HEK293T (cell line): Measurements from ENCODE around the gene SLC6A12.

Experiments used
- CTCF ChIA-PET: fragments of 350-600 bp; formaldehyde crosslinking; extraction: SDS; loops from one replicate; lab custom pipeline; 2021; ENCODE audit warnings: antibody characterized with exemption, inconsistent platforms; lab: Yijun Ruan, JAX
- POLR2A ChIA-PET: fragments of 350-600 bp; formaldehyde crosslinking; extraction: SDS; loops from one replicate; lab custom pipeline; 2020; ENCODE audit warnings: antibody characterized with exemption, inconsistent platforms; lab: Yijun Ruan, JAX
- DNase-seq: peaks from one replicate; pipeline ENCODE4 v3.0.0; 2012; ENCODE audit warnings: mixed read lengths; ENCODE audit errors: extremely low spot score
- ARNT ChIP-seq: fragments of 450-650 bp; IDR thresholded peaks from 2 replicates; pipeline ENCODE4 v1.6.1; 2017; ENCODE audit warnings: mild to moderate bottlenecking
- BHLHE40 ChIP-seq: fragments of 450-650 bp; IDR thresholded peaks from 2 replicates; pipeline ENCODE4 v1.6.1; 2016; ENCODE audit warnings: mild to moderate bottlenecking, moderate library complexity, borderline replicate concordance
- CTBP1 ChIP-seq: fragments of 450-650 bp; IDR thresholded peaks from 2 replicates; pipeline ENCODE4 v1.6.1; 2016; ENCODE audit warnings: borderline replicate concordance
- ELF4 ChIP-seq: fragments of 450-650 bp; IDR thresholded peaks from 2 replicates; pipeline ENCODE4 v1.6.1; 2017; ENCODE audit warnings: antibody characterized with exemption
- FOXA1 ChIP-seq: fragments of 450-650 bp; IDR thresholded peaks from 2 replicates; pipeline ENCODE4 v1.6.1; 2016; ENCODE audit warnings: mild to moderate bottlenecking
- FOXK2 ChIP-seq: fragments of 450-650 bp; IDR thresholded peaks from 2 replicates; pipeline ENCODE4 v1.6.1; 2016; ENCODE audit warnings: mild to moderate bottlenecking
- FOXM1 ChIP-seq: fragments of 450-650 bp; IDR thresholded peaks from 2 replicates; pipeline ENCODE4 v1.6.1; 2017; ENCODE audit warnings: mild to moderate bottlenecking, borderline replicate concordance
- HDGF ChIP-seq: fragments of 450-650 bp; IDR thresholded peaks from 2 replicates; pipeline ENCODE4 v1.6.1; 2017; ENCODE audit warnings: antibody characterized with exemption, borderline replicate concordance
- L3MBTL2 ChIP-seq: fragments of 450-650 bp; conservative IDR thresholded peaks from 2 replicates; pipeline ENCODE4 v1.6.1; 2016; ENCODE audit warnings: mild to moderate bottlenecking
- LEF1 ChIP-seq: fragments of 450-650 bp; IDR thresholded peaks from 2 replicates; pipeline ENCODE4 v1.6.1; 2017; ENCODE audit warnings: mild to moderate bottlenecking, borderline replicate concordance
- NFRKB ChIP-seq: fragments of 450-650 bp; IDR thresholded peaks from 2 replicates; pipeline ENCODE4 v1.6.1; 2016; ENCODE audit warnings: mild to moderate bottlenecking, moderate library complexity
- SP1 ChIP-seq: fragments of 450-650 bp; IDR thresholded peaks from 2 replicates; pipeline ENCODE4 v1.6.1; 2017
- SUZ12 ChIP-seq: fragments of 450-650 bp; IDR thresholded peaks from 2 replicates; pipeline ENCODE4 v1.6.1; 2016; ENCODE audit warnings: mild to moderate bottlenecking
- TARDBP ChIP-seq: fragments of 450-650 bp; IDR thresholded peaks from 2 replicates; pipeline ENCODE4 v1.6.1; 2016
- ZNF384 ChIP-seq: fragments of 450-650 bp; IDR thresholded peaks from 2 replicates; pipeline ENCODE4 v1.6.1; 2016
- TF ChIP-seq, protein P1 (sequence below): fragments of 450-650 bp; IDR thresholded peaks from 2 replicates; pipeline ENCODE4 v1.6.1; 2016

SLC6A12 gene

DNA sequence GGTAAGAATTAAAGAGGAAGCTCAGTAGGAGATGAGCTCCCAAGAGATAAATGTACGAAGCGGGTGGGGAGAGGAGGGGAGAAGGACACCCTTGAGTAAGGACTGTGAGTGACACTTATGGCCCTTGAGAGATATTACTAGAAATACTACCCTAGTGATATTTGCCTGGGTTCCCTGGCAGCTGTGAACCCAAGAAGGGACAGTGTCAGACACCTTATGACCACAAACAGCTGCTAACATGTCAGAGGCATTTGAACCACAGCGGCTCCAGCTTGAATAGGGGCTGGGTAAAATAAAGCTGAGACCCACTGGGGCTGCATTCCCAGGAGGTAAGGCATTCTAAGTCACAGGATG, 19.6 kb upstream of the SLC6A12 start:
- TF ChIP-seq ELF4 (no peak), FOXA1 (no peak), TARDBP (no peak), FOXK2 (no peak), L3MBTL2 (no peak), FOXM1 (no peak)
- no peak for DNase-seq
- ChIA-PET POLR2A (no interaction called here), CTCF (interaction anchor here (1.5 kb wide), 1 partner anchor 12 kb away, joined by 6 read pairs; no protein-coding TSS in a partner anchor)

DNA sequence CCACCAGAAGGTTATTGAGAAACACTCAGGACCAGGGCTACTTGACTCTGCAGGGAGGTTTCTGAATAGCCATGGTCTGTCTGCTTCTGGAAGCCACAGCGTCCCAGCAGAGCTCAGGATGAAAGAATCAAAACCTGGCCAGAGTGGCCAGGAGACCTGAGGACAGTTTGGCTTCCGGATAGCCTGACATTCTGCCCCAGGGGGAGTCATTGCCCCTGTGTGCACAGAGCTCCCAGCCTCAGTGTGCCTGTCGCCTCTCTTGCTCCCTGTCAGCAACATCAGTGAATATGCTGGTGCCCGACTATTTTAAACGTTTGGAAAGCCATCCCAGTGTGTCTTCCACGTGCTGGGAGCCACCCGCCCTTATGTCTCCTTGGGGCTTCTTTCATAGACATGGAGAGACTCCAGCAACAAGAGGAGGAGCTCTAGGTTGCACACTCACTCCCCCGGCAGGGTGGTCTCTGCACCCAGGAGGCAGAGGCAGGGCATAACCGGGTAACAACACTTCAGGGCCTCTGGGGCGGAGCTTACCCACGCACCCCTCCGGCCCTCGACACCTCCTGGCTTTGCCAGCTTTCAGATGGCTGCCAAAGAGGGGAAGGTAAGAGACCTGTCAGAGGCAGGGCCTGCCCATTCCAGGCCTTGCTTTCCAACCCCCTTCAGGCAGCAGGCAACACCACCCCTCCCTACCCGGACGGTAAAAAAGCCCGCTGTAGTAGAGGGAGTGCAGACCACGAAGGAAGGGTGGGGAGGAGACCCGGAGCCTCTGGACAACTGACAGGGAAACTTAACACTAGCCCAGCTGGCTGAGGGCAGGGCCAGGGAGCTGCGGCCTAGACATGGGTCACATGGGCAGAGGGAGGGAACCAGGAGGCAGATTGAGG, 19.0 kb upstream of the SLC6A12 start:
- CTCF ChIA-PET: interaction anchor here (1.5 kb wide), 1 partner anchor 12 kb away, joined by 6 read pairs; no protein-coding TSS in a partner anchor
- no peak for DNase-seq
- POLR2A ChIA-PET: no interaction called here
- no peak for TF ChIP-seq SP1
- no peak for TF ChIP-seq ELF4
- TF ChIP-seq L3MBTL2: no peak
- TF ChIP-seq BHLHE40: no peak
- no peak for TF ChIP-seq ARNT
- TF ChIP-seq, protein P1, sequence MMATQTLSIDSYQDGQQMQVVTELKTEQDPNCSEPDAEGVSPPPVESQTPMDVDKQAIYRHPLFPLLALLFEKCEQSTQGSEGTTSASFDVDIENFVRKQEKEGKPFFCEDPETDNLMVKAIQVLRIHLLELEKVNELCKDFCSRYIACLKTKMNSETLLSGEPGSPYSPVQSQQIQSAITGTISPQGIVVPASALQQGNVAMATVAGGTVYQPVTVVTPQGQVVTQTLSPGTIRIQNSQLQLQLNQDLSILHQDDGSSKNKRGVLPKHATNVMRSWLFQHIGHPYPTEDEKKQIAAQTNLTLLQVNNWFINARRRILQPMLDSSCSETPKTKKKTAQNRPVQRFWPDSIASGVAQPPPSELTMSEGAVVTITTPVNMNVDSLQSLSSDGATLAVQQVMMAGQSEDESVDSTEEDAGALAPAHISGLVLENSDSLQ: no peak
- no peak for TF ChIP-seq CTBP1
- TF ChIP-seq LEF1: no peak
- no peak for TF ChIP-seq FOXM1
- TF ChIP-seq ZNF384: no peak
- no peak for TF ChIP-seq FOXA1
- TF ChIP-seq NFRKB: no peak
- no peak for TF ChIP-seq FOXK2
- TF ChIP-seq SUZ12: no peak
- TF ChIP-seq TARDBP: no peak
- no peak for TF ChIP-seq HDGF

DNA sequence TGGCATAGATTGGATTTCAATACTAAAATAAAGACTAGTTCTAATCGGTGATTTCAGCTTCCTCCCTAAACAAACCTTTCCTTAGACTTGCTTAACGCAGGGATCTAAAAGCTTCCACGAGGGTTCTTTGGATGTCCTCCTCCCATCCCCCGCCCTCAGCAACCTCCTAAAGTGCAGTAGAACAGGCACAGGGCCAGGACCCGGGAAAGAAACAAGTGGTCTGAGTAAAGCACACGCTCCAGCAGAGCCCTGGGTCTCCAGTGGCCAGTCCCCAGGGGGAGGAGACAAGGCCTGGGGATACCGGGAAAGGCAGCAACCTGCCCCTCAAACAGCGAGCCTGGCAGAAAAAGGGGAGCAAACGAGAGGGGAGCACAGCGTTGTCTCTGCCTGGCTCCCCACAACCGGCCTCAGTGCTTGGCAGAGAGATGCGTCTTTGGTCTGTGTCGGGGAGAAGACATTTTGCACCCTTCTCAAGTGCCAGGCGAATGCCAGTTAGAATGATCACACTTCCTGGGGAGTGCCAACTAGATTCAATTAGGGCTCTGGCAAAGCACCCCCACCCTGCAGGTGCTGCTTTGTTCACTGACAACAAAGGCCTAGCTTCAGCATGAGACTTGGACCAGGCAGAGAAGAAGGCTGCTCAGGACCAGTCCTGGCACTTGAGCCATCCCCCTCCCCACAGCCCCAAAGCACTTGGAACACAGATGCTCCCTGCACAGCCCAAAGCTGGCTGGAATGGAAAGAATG, 17.1 kb upstream of the SLC6A12 start:
- POLR2A ChIA-PET: no interaction called here
- no peak for DNase-seq
- CTCF ChIA-PET: interaction anchor here (0.9 to 2.2 kb wide), 2 partner anchors 11 kb away, joined by 3 to 7 read pairs; no protein-coding TSS in a partner anchor
- TF ChIP-seq FOXK2: no peak
- no peak for TF ChIP-seq ZNF384
- TF ChIP-seq NFRKB: no peak

DNA sequence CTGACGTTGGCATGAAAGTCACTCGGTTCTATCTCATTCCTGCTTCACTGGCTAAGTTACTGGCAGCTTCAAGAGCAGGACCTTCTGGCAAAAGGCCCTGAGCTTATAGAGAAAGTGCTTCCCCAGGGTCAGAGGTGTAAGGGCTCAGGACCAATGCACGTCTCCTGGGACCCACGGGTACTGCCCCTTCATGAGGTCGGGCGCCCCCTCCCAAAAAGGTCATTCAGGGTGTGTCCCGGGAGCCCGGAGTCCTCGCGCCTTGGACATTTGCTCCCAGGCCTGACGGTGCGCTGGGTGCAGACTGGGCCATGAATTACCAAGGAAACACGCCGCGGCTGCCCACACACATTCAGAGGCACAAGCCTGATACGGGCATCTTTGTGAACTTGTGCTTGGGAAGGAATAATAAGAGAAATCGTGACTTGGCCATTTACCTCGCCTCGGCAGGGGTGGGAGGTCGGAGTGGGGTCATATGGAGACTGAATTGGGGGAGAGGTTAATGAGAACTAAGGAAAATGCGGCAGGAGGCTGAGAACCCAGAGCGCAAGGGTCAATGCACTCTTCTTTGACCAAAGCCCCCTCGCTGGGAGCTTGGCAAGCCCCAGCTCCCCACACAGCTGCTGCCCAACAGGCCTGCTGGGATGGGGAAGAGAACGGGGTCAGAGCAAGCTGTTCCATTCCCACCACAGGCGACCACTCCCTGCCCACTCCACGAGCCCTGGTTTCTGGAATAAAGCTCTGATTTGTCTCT, 15.7 kb upstream of the SLC6A12 start:
- CTCF ChIA-PET: interaction anchor here (2.2 kb wide), 1 partner anchor 10 kb away, joined by 7 read pairs; no protein-coding TSS in a partner anchor
- no peak for DNase-seq
- TF ChIP-seq ELF4 (no peak), ZNF384 (no peak), SP1 (no peak), HDGF (no peak), ARNT (no peak), SUZ12 (no peak), L3MBTL2 (no peak), CTBP1 (no peak), FOXM1 (no peak), BHLHE40 (no peak), NFRKB (no peak), LEF1 (no peak), FOXK2 (no peak)
- POLR2A ChIA-PET: no interaction called here

DNA sequence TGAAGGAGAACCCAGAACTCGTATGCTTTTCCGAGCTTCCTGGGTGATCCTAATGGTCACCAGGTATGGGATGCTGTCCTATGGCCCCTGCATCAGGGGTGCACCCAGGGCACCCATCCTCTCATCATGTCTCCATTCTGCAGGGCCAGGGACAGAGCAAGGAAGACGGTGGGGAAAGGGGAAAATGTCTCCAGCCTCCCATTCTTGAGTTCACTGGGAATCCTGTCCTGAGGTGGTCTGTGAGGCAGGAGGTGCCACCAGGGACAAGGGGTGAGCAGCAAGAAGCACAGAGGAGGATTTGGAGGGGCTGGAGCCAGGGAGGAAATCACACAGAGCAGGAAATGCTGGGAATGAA, 14.9 kb upstream of the SLC6A12 start:
- ChIA-PET CTCF (interaction anchor here (2.2 kb wide), 1 partner anchor 9 kb away, joined by 7 read pairs; no protein-coding TSS in a partner anchor), POLR2A (no interaction called here)
- TF ChIP-seq FOXK2 (no peak), CTBP1 (no peak), ZNF384 (no peak)
- no peak for DNase-seq

DNA sequence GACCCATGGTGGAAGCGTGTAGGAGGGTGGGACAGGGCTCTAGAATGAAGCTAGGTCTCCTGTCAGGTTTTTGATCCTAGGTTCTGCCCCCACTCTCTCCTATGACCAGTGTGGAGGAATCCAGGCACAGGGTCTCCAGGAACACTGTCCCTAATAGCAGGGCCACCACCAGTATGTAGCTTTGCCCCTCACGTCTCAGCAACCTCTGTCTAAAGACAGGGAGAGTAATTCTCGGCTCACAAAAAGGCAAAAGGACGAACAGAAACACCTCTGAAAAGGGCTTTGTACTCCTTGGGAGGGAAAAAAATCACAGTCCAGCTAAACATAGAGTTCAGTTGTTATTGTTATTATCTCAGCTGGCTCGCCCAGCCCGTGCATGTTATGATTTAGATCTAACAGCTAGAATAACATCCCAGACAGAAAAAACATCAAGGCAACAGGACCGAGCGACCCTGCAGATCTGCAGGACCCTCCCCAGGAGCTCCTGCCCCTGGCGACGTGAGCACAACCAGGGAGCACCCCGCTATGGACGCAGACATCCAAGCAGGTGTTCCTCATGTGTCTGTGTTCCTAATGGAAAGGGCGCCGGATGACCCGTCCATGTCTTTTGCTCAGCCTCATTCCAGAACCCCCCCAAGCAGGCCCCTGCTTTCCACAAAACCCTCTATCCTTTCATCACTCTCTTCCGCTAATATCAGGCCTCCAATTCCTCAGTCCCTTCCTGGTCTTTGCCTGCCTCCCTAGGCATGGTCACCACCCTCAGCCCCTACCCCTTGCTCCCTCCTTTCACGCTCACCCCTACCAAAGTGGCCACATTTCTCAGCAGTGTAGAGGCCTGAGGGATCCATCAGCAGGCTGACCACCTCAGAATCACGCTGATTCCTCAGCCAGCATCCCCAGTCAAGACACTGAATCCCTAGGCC, 14.2 kb upstream of the SLC6A12 start:
- no peak for DNase-seq
- TF ChIP-seq TARDBP: no peak
- TF ChIP-seq ZNF384: no peak
- TF ChIP-seq ARNT: no peak
- no peak for TF ChIP-seq FOXK2
- TF ChIP-seq L3MBTL2: no peak
- TF ChIP-seq FOXA1: no peak
- no peak for TF ChIP-seq FOXM1
- no peak for TF ChIP-seq SUZ12
- TF ChIP-seq CTBP1: no peak
- no peak for TF ChIP-seq HDGF
- CTCF ChIA-PET: no interaction called here
- POLR2A ChIA-PET: no interaction called here
